Measurements from ENCODE around the gene HPCAL1. TPM values are rescaled to one million over a fixed set of nuclear protein-coding genes. Genes with fewer than 3 reads are reported as not detected.

Gene HPCAL1
- total and polyA plus RNA-seq, 2 donors (not counting 1 experiment from before 2014, with no cell fraction given): 60.3 to 65.1 TPM

DNA sequence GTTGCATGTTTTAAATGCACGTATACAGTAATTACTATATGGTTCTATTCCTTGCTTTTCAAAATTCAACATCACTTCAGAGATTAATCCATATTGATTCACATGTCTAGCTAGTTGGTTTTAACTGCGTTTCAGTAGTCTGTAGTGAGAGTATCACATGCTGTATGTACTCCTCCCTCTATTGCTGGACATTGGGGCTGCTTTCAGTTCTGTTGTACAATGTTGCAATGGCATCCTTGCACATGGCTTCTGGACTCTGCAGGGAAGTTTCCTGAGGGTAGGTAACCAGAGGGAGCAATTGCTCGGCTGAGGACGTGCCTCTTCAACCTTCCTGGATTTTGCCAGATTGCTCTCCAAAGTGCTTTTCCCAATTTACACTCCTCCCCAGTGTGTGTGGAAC is 10.7 kb upstream of the HPCAL1 start:
- H3K27ac Mint-ChIP-seq: no peak overlapping the region
- no peak for DNase-seq
- Histone ChIP-seq H3K4me3 (ENCODE audit: control extremely low read depth in 1 of 5, extremely low read depth in 1 of 5, insufficient read depth in 1 of 5, low read depth in 2 of 5, low read length in 4 of 5) (no peak overlapping the region), H3K36me3 (replicated peaks in 1 of 2; ENCODE audit: control extremely low read depth in 1 of 2, control insufficient read depth in 1 of 2, extremely low read depth in 1 of 2, insufficient read depth in 2 of 2, low read length in 1 of 2) (no peaks in the 10 kb centered on the region), H3K4me2 (replicated peaks; ENCODE audit: low read depth, low read length, poor library complexity, severe bottlenecking) (no peak overlapping the region), H4K20me1 (ENCODE audit: control insufficient read depth, insufficient read depth, low read length, poor library complexity, severe bottlenecking) (no peaks in the 10 kb centered on the region), H3K27ac (ENCODE audit: low read length in 2 of 2) (no peak overlapping the region), H3K4me1 (ENCODE audit: control insufficient read depth in 2 of 2, insufficient read depth in 2 of 2, low read length in 2 of 2) (no peaks in the 10 kb centered on the region), H3K79me2 (ENCODE audit: control insufficient read depth, insufficient read depth, low read length) (no peaks in the 10 kb centered on the region), H3K9ac (ENCODE audit: low read length) (no peak overlapping the region), H3K9me3 (ENCODE audit: control extremely low read depth in 1 of 3, control insufficient read depth in 2 of 3, insufficient read depth in 1 of 3, low read length in 2 of 3) (peaks cover 0 to 8% (median 6%) of the 10 kb centered on the region in 3 donors), H2AFZ (ENCODE audit: insufficient read depth, low read depth, low read length, poor library complexity, severe bottlenecking) (no peak overlapping the region), H3K27me3 (replicated peaks in 1 of 4; ENCODE audit: control extremely low read depth in 1 of 4, control insufficient read depth in 3 of 4, insufficient read depth in 4 of 4, low read length in 3 of 4) (no peaks in the 10 kb centered on the region)
- TF ChIP-seq, protein P1, sequence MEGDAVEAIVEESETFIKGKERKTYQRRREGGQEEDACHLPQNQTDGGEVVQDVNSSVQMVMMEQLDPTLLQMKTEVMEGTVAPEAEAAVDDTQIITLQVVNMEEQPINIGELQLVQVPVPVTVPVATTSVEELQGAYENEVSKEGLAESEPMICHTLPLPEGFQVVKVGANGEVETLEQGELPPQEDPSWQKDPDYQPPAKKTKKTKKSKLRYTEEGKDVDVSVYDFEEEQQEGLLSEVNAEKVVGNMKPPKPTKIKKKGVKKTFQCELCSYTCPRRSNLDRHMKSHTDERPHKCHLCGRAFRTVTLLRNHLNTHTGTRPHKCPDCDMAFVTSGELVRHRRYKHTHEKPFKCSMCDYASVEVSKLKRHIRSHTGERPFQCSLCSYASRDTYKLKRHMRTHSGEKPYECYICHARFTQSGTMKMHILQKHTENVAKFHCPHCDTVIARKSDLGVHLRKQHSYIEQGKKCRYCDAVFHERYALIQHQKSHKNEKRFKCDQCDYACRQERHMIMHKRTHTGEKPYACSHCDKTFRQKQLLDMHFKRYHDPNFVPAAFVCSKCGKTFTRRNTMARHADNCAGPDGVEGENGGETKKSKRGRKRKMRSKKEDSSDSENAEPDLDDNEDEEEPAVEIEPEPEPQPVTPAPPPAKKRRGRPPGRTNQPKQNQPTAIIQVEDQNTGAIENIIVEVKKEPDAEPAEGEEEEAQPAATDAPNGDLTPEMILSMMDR (IDR thresholded peaks at IDR 0.05): no peak
- TF ChIP-seq EZH2 (IDR thresholded peaks at IDR 0.05; ENCODE audit: borderline replicate concordance, insufficient read depth, low read depth, low read length, poor library complexity, severe bottlenecking): no peak
- H3K4me1 Mint-ChIP-seq: no peaks in the 10 kb centered on the region
- intact Hi-C loops (cut with micrococcal nuclease): no loop called here
- POLR2A ChIA-PET: no interaction called here
- WGBS (ENCODE audit: insufficient coverage): 90% methylated on average over 2 of the region's 4 CpGs
- no peak for ATAC-seq (ENCODE audit: low read depth)
- H3K27me3 Mint-ChIP-seq: no peaks in the 10 kb centered on the region
- peaks cover 2% of the 10 kb centered on the region for H3K9me3 Mint-ChIP-seq (ENCODE audit: insufficient read depth)
- H3K4me3 Mint-ChIP-seq: no peak overlapping the region
- CTCF ChIA-PET: no interaction called here

DNA sequence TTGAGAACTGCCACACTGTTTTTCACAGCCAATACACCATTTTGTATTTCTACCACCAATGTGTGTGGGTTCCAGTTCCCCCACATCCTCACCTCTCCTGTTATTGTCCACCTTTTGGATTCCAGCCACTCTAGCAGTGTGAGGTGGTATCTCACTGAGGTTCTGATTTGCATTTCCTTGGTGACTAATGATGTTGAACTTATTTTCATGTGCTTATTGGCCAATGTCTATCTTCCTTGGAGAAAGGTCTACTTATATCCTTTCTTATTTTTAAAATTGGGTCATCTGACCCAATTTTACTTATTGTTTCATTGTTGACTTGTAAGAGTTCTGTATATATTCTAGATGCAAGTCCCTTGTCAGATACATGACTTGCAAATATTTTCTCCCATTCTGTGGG is 9.1 kb upstream of the HPCAL1 start:
- Histone ChIP-seq H2AFZ (ENCODE audit: insufficient read depth, low read depth, low read length, poor library complexity, severe bottlenecking) (no peak overlapping the region), H3K27ac (ENCODE audit: low read length in 2 of 2) (no peak overlapping the region), H3K9me3 (ENCODE audit: control extremely low read depth in 1 of 3, control insufficient read depth in 2 of 3, insufficient read depth in 1 of 3, low read length in 2 of 3) (peaks cover 0 to 8% (median 6%) of the 10 kb centered on the region in 3 donors), H3K79me2 (ENCODE audit: control insufficient read depth, insufficient read depth, low read length) (no peaks in the 10 kb centered on the region), H3K4me3 (ENCODE audit: control extremely low read depth in 1 of 5, extremely low read depth in 1 of 5, insufficient read depth in 1 of 5, low read depth in 2 of 5, low read length in 4 of 5) (no peak overlapping the region), H3K9ac (ENCODE audit: low read length) (no peak overlapping the region), H3K27me3 (replicated peaks in 1 of 4; ENCODE audit: control extremely low read depth in 1 of 4, control insufficient read depth in 3 of 4, insufficient read depth in 4 of 4, low read length in 3 of 4) (no peaks in the 10 kb centered on the region), H3K36me3 (replicated peaks in 1 of 2; ENCODE audit: control extremely low read depth in 1 of 2, control insufficient read depth in 1 of 2, extremely low read depth in 1 of 2, insufficient read depth in 2 of 2, low read length in 1 of 2) (no peaks in the 10 kb centered on the region), H3K4me2 (replicated peaks; ENCODE audit: low read depth, low read length, poor library complexity, severe bottlenecking) (no peak overlapping the region), H4K20me1 (ENCODE audit: control insufficient read depth, insufficient read depth, low read length, poor library complexity, severe bottlenecking) (no peaks in the 10 kb centered on the region), H3K4me1 (ENCODE audit: control insufficient read depth in 2 of 2, insufficient read depth in 2 of 2, low read length in 2 of 2) (peaks cover 10 to 11% of the 10 kb centered on the region in 2 donors)
- ATAC-seq (ENCODE audit: low read depth) (no peak), DNase-seq (no peak)
- Mint-ChIP-seq H3K27ac (no peak overlapping the region), H3K4me3 (no peak overlapping the region), H3K4me1 (peaks cover 11% of the 10 kb centered on the region), H3K9me3 (ENCODE audit: insufficient read depth) (peaks cover 2% of the 10 kb centered on the region), H3K27me3 (no peaks in the 10 kb centered on the region)
- intact Hi-C loops (cut with micrococcal nuclease): no loop called here
- CTCF ChIA-PET: interaction anchor here (1.2 kb wide), 1 partner anchor 115 kb away, joined by 4 read pairs; no protein-coding TSS in a partner anchor
- POLR2A ChIA-PET: no interaction called here
- TF ChIP-seq, protein P1 (IDR thresholded peaks at IDR 0.05): no peak
- no peak for TF ChIP-seq EZH2 (IDR thresholded peaks at IDR 0.05; ENCODE audit: borderline replicate concordance, insufficient read depth, low read depth, low read length, poor library complexity, severe bottlenecking)
